ENCODE results near the gene TWF2. TPM values are rescaled to one million over a fixed set of nuclear protein-coding genes. Genes with fewer than 3 reads are reported as not detected.
A peak's percentile ranks its signal among the peaks of the same experiment; 100 is the strongest.

The TWF2 gene
- total RNA-seq, 1 donor from 2014 or later, result 144 TPM

GRCh38 chr3:52198643-52199608 is 40.0 kb downstream of the TWF2 start:
- peak; percentile 53 for DNase-seq

GRCh38 chr3:52197842-52198625 is 40.9 kb downstream of the TWF2 start, which contains the start of gene ALAS1:
Gene ALAS1 (plus strand): TSS chr3:52198160. CDS start chr3:52199242, 1,082 bp downstream.
- DNase-seq, result peak; percentile 91

- DNase-seq, result no peak
Observed at GRCh38 chr3:52197499-52197841, 41.5 kb downstream of the TWF2 start.

- peak; percentile 13 for DNase-seq
Observed at GRCh38 chr3:52196977-52197376, 42.0 kb downstream of the TWF2 start.

GRCh38 chr3:52195823-52196331 is 43.1 kb downstream of the TWF2 start:
- peak; percentile 22 for DNase-seq

GRCh38 chr3:52195291-52195597 is 43.7 kb downstream of the TWF2 start:
- no peak for DNase-seq

GRCh38 chr3:52194485-52195290 is 44.3 kb downstream of the TWF2 start:
- DNase-seq, result no peak

GRCh38 chr3:52193065-52193464 is 45.9 kb downstream of the TWF2 start:
- DNase-seq, result peak; percentile 30

- no peak for DNase-seq
Observed at GRCh38 chr3:52191663-52192062, 47.3 kb downstream of the TWF2 start.

GRCh38 chr3:52190294-52191074 is 48.5 kb downstream of the TWF2 start:
- no peak for DNase-seq

- no peak for DNase-seq
Observed at GRCh38 chr3:52188556-52188955, 50.4 kb downstream of the TWF2 start.

GRCh38 chr3:52186729-52187128 is 52.2 kb downstream of the TWF2 start:
- DNase-seq, result no peak

- no peak for DNase-seq
Observed at GRCh38 chr3:52185837-52186236, 53.1 kb downstream of the TWF2 start.

- no peak for DNase-seq
Observed at GRCh38 chr3:52185311-52185710, 53.6 kb downstream of the TWF2 start.

GRCh38 chr3:52184690-52185089 is 54.3 kb downstream of the TWF2 start:
- DNase-seq, result no peak

- no peak for DNase-seq
Observed at GRCh38 chr3:52183786-52184445, 55.0 kb downstream of the TWF2 start.

GRCh38 chr3:52182691-52183090 is 56.3 kb downstream of the TWF2 start:
- DNase-seq, result no peak

GRCh38 chr3:52182196-52182595 is 56.8 kb downstream of the TWF2 start:
- DNase-seq, result no peak

- DNase-seq, result no peak
Observed at GRCh38 chr3:52181543-52181942, 57.4 kb downstream of the TWF2 start.

Data from dermis blood vessel endothelial cell (primary cell).